ENCODE measurements around the gene SLC2A11.

GRCh38 chr22:23895599-23896144, 38.0 kb downstream of the SLC2A11 start:
- TF ChIP-seq ZNF274 (IDR thresholded peaks at IDR 0.05; ENCODE audit: low read depth, low read length) (no peak), SUZ12 (IDR thresholded peaks at IDR 0.05; ENCODE audit: extremely low read depth, insufficient read depth, insufficient read length) (no peak)
